Measurements from ENCODE around the gene FGF16. TPM values are rescaled to one million over a fixed set of nuclear protein-coding genes. Genes with fewer than 3 reads are reported as not detected.

The FGF16 gene
- total RNA-seq, 4 donors from 2014 or later, result 0.33 to 0.42 (median 0.40) TPM; not detected in 1

- TF ChIP-seq POLR2AphosphoS5 (IDR thresholded peaks at IDR 0.05) (no peak), CTCF (IDR thresholded peaks at IDR 0.05) (no peak), POLR2A (IDR thresholded peaks at IDR 0.05; ENCODE audit: low read depth) (no peak), EP300 (IDR thresholded peaks at IDR 0.05) (no peak)
- 53% methylated on average over 1 of the region's 1 CpG for WGBS
- no peaks in the 10 kb centered on the region for H3K36me3 ChIP-seq
- no peaks in the 10 kb centered on the region for H3K27me3 ChIP-seq
- no peak for DNase-seq (ENCODE audit: extremely low spot score)
- no peak overlapping the region for H3K4me3 ChIP-seq
- no peak overlapping the region for H3K27ac ChIP-seq (replicated peaks in 1 of 4)
- H3K4me1 ChIP-seq, result no peaks in the 10 kb centered on the region
- intact Hi-C loops (cut with DNase I), result no loop called here
- H3K9me3 ChIP-seq, result no peaks in the 10 kb centered on the region
These were observed 18.6 kb upstream of the FGF16 start for GRCh38 chrX:77428551-77428950.

- Histone ChIP-seq H3K27me3 (no peaks in the 10 kb centered on the region), H3K9me3 (no peaks in the 10 kb centered on the region), H3K4me3 (no peak overlapping the region), H3K27ac (replicated peaks in 1 of 4) (no peak overlapping the region), H3K36me3 (no peaks in the 10 kb centered on the region), H3K4me1 (no peaks in the 10 kb centered on the region)
- WGBS, result 43% methylated on average over 5 of the region's 5 CpGs
- TF ChIP-seq POLR2AphosphoS5 (IDR thresholded peaks at IDR 0.05) (peak; percentile 9 to 32), EP300 (IDR thresholded peaks at IDR 0.05) (no peak)
- intact Hi-C loops (cut with DNase I), result no loop called here
- no peak for DNase-seq (ENCODE audit: extremely low spot score)
These were observed 16.0 kb upstream of the FGF16 start for GRCh38 chrX:77431227-77431626.

- WGBS, result 63% methylated on average over 1 of the region's 1 CpG
- no peak overlapping the region for H3K27ac ChIP-seq (replicated peaks in 1 of 4)
- no peaks in the 10 kb centered on the region for H3K9me3 ChIP-seq
- no peaks in the 10 kb centered on the region for H3K27me3 ChIP-seq
- intact Hi-C loops (cut with DNase I), result no loop called here
- no peak for DNase-seq (ENCODE audit: extremely low spot score)
- TF ChIP-seq EP300 (IDR thresholded peaks at IDR 0.05) (no peak), POLR2A (IDR thresholded peaks at IDR 0.05; ENCODE audit: low read depth) (no peak), CTCF (IDR thresholded peaks at IDR 0.05) (no peak), POLR2AphosphoS5 (IDR thresholded peaks at IDR 0.05) (no peak)
- no peaks in the 10 kb centered on the region for H3K36me3 ChIP-seq
- H3K4me3 ChIP-seq, result no peak overlapping the region
- H3K4me1 ChIP-seq, result no peaks in the 10 kb centered on the region
These were observed 14.2 kb upstream of the FGF16 start for GRCh38 chrX:77433001-77433400.

GRCh38 chrX:77434962-77435361, 12.2 kb upstream of the FGF16 start:
- H3K4me1 ChIP-seq, result no peaks in the 10 kb centered on the region
- H3K27ac ChIP-seq (replicated peaks in 1 of 4), result no peak overlapping the region
- H3K9me3 ChIP-seq, result no peaks in the 10 kb centered on the region
- intact Hi-C loops (cut with DNase I), result no loop called here
- WGBS, result 73% methylated on average over 3 of the region's 3 CpGs
- no peaks in the 10 kb centered on the region for H3K27me3 ChIP-seq
- no peak overlapping the region for H3K4me3 ChIP-seq
- TF ChIP-seq POLR2A (IDR thresholded peaks at IDR 0.05; ENCODE audit: low read depth) (no peak), CTCF (IDR thresholded peaks at IDR 0.05) (no peak), EP300 (IDR thresholded peaks at IDR 0.05) (no peak), POLR2AphosphoS5 (IDR thresholded peaks at IDR 0.05) (no peak)
- H3K36me3 ChIP-seq, result no peaks in the 10 kb centered on the region
- no peak for DNase-seq (ENCODE audit: extremely low spot score)

GRCh38 chrX:77436271-77436670, 10.9 kb upstream of the FGF16 start:
- H3K27me3 ChIP-seq, result no peaks in the 10 kb centered on the region
- no peak for DNase-seq (ENCODE audit: extremely low spot score)
- intact Hi-C loops (cut with DNase I), result no loop called here
- TF ChIP-seq CTCF (IDR thresholded peaks at IDR 0.05), result no peak
- TF ChIP-seq POLR2AphosphoS5 (IDR thresholded peaks at IDR 0.05), result no peak
- TF ChIP-seq POLR2A (IDR thresholded peaks at IDR 0.05; ENCODE audit: low read depth), result no peak
- no peak for TF ChIP-seq EP300 (IDR thresholded peaks at IDR 0.05)
- H3K4me3 ChIP-seq, result no peak overlapping the region
- no peaks in the 10 kb centered on the region for H3K36me3 ChIP-seq
- no peaks in the 10 kb centered on the region for H3K4me1 ChIP-seq
- H3K27ac ChIP-seq (replicated peaks in 1 of 4), result no peak overlapping the region
- no peaks in the 10 kb centered on the region for H3K9me3 ChIP-seq

Measured in esophagus muscularis mucosa (tissue), 4 donors.